Rectal smooth muscle tissue (tissue), 1 donor: Measurements from ENCODE around the gene CDC26.
"Not testable (repeated sequence)": the region's sequence is repeated elsewhere in the genome, so short reads cannot be mapped to it uniquely, and the experiment has no call there.

ENCODE experiments used
- H3K27ac ChIP-seq: one replicate; pipeline ENCODE4 v1.7.0; 2013; ENCODE audit warnings: low read depth, low read length, inconsistent platforms
- H3K27me3 ChIP-seq: one replicate; pipeline ENCODE4 v1.7.0; 2013; ENCODE audit warnings: low read length; ENCODE audit not compliant: control insufficient read depth, insufficient read depth
- H3K36me3 ChIP-seq: one replicate; pipeline ENCODE4 v1.7.0; 2013; ENCODE audit warnings: low read length; ENCODE audit not compliant: control insufficient read depth, insufficient read depth
- H3K4me1 ChIP-seq: one replicate; pipeline ENCODE4 v1.7.0; 2013; ENCODE audit warnings: low read length; ENCODE audit not compliant: control insufficient read depth, insufficient read depth
- H3K4me3 ChIP-seq: one replicate; pipeline ENCODE4 v1.7.0; 2013; ENCODE audit warnings: low read length
- H3K9ac ChIP-seq: one replicate; pipeline ENCODE4 v1.7.0; 2013; ENCODE audit warnings: low read length

Gene CDC26

DNA sequence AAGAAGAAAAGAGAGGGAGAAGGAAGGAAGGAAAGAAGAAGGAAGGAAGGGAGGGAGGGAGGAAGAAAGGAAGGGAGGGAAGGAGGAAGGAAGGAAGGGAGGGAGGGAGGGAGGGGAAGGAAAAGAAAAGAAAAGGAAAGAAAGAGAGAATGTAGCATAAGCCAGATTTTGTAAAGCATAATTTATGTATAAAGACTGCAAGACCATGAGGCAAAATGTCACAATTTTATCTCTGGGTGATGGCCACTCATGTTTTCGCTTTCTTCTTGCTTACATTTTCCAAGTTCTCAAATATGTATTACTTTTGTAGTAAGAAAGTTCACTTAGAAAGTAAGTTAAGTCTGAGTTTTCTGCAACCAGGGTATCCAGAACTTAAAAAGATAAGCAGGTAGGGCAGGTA lies 31.2 kb upstream of the CDC26 start:
- H3K27ac ChIP-seq = no peak overlapping the region
- H3K27me3 ChIP-seq = no peaks in the 10 kb centered on the region
- no peak overlapping the region for H3K9ac ChIP-seq
- H3K4me1 ChIP-seq = no peaks in the 10 kb centered on the region
- no peak overlapping the region for H3K4me3 ChIP-seq
- H3K36me3 ChIP-seq = no peaks in the 10 kb centered on the region

DNA sequence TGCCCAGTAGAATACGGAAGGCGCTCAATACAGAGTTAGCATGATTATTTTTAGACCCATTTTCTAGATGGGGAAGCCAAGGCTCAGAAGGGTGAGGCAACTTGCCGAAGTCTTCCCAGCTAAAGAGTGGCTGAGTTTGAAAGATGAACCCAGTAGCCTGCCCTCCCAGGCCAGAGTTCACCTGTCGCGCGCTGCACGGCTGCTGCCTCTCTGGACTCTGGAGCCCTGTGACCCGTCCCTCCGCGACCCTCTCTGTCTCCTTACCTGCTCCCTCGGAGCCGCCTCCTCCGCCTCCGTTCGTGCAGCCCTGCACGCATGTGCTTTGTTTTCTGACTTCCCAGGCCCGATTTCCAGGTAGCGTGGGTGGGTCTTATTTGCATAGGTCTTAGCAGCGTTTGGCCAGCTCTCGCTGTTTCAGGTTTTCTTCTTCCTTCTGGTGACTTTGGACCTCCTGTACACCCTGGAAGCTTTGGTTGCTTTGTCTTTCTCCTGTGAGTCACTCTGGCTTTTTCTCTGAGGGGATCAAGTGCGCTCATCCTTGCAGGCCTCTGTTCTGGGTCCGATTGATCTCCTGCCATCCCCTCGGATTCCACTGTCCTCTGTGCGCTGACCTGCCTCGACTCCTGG lies 27.5 kb upstream of the CDC26 start, which contains the start of gene RNF183:
TSS of gene RNF183 (minus strand) at position 585 of the 627 bp plus-strand sequence. CDS start 5,192 bp downstream, outside the sequence.
- H3K4me1 ChIP-seq = no peaks in the 10 kb centered on the region
- H3K27me3 ChIP-seq = no peaks in the 10 kb centered on the region
- H3K4me3 ChIP-seq = no peak within 1 kb of the TSS
- no peak within 1 kb of the TSS for H3K9ac ChIP-seq
- no peaks in the 10 kb centered on the region for H3K36me3 ChIP-seq
- H3K27ac ChIP-seq = no peak within 1 kb of the TSS

DNA sequence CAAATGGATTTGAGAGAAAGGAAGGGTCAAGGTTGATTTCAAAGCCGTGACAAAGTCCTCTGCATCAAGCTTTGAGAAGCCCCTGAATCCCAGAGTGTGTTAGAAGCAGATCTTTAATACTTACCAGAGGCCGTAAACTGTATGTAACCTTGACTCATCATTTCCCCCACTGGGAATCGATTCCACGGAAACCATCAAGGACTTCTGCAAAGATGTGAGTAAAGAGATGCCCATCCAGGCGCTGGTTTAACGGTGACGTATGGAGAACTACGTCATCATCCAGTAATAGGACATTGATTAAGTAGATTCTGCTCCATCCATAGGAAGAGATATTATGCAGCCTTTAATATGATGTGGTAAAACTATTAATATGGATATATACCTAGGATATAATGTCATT lies 26.2 kb upstream of the CDC26 start:
- Histone ChIP-seq H3K4me3 (no peak overlapping the region), H3K9ac (no peak overlapping the region), H3K4me1 (no peaks in the 10 kb centered on the region), H3K27me3 (no peaks in the 10 kb centered on the region), H3K27ac (no peak overlapping the region), H3K36me3 (no peaks in the 10 kb centered on the region)

DNA sequence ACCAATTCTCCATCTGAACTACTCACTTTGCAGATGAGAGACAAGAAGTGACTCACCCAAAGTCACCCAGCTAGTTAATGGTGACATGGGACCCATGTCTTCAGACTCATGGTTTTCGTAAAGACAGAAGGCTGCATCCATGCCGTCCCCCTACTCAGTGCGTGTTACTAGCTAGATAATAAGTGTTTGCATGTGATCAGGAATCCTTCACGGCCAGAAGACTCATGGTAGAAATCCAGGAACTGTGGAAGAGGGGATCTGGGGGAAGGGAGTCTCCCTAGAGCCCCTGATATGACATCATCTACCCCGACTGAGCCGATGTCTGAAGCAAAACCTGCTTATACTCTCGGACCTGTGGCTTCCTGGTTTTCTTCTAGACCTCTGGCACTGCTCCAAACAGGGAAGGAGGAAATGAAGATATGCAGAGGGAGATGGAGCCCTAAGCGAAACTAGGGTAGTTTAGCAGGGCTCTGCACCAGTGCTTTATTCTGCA lies 24.5 kb upstream of the CDC26 start:
- Histone ChIP-seq H3K36me3 (no peaks in the 10 kb centered on the region), H3K4me1 (no peaks in the 10 kb centered on the region), H3K4me3 (no peak overlapping the region), H3K27ac (no peak overlapping the region), H3K9ac (no peak overlapping the region), H3K27me3 (no peaks in the 10 kb centered on the region)

- Histone ChIP-seq H3K4me3 (no peak overlapping the region), H3K9ac (no peak overlapping the region), H3K27ac (no peak overlapping the region), H3K4me1 (no peaks in the 10 kb centered on the region), H3K36me3 (no peaks in the 10 kb centered on the region), H3K27me3 (no peaks in the 10 kb centered on the region)
Observed at GRCh38 chr9:113298924-113299770, 23.8 kb upstream of the CDC26 start.

DNA sequence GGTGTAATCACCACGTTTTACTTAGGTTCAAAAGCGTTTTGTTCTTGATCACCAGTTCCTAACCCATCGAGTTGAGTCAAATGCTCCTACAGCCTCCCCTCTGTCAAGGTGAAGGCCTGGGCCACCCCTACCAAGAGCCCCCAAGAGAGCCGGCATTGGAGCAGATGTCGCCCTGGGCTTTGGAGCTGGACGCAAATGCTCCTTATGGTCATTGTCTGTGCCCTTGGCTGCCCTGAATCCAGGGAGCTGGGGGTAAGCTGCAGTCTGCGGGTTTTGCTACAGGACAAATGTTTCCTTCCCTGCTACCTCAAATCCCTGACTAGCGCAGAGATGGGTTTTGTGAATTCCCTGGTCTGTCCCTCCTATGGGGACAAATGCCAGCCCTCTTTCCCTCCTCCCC lies 22.9 kb upstream of the CDC26 start:
- Histone ChIP-seq H3K36me3 (peaks cover under 1% of the 10 kb centered on the region), H3K9ac (no peak overlapping the region), H3K27me3 (no peaks in the 10 kb centered on the region), H3K4me3 (no peak overlapping the region), H3K4me1 (no peaks in the 10 kb centered on the region), H3K27ac (no peak overlapping the region)

DNA sequence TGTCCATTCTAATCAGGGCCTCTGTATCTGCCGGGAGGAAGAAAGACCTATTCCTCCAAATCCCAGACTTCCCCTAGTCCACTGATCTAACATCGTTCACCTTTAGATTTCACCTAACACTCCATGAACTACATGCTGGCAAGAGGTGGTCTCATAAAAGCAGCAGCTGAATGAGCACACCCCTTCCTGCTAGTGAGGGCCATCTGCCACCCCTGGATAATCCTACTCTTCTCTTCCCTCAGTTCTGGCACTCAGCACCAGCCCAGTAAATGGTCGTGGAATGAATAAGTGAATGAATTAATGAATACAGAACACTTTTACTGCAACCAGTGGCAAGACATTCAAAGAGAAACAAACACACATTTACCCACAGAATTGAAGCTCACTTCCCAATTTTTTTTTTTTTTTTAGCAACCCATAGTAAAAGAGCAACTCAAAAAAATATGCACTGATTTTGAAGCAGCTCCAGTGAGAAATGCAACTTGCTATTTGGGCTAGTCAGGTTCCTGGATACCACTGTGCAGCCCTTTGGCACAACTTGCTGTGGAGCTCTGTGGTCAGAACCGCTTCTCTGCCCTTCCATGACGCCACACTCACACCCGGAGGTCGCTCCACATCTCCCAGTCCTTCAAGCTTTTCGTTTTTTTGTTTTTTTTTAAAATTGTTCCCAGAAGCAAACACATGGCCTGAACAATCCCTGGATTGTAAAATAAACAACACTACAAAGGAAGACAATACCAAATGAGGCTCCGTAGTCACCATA lies 21.6 kb upstream of the CDC26 start:
- H3K4me3 ChIP-seq = no peak overlapping the region
- no peaks in the 10 kb centered on the region for H3K27me3 ChIP-seq
- H3K27ac ChIP-seq = no peak overlapping the region
- H3K36me3 ChIP-seq = peaks cover 9% of the 10 kb centered on the region
- no peak overlapping the region for H3K9ac ChIP-seq
- no peaks in the 10 kb centered on the region for H3K4me1 ChIP-seq

DNA sequence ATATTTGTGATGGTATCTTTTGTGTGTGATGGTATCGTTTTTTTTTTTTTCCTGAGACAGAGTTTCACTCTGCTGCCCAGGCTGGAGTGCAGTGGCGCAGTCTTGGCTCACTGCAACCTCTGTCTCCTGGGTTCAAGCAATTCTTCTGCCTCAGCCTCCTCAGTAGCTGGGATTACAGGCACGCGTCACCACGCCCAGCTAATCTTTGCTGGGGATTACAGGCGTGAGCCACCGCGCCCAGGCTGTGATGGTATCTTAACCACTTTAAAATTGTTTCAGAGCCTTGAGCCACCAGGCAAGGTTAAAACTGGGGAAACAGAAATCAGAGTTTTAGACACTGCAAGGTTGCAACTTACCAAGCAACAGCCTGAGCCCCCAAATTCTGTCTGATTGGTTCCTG lies 20.9 kb upstream of the CDC26 start:
- not testable (repeated sequence) for H3K27me3 ChIP-seq, H3K27ac ChIP-seq, H3K9ac ChIP-seq, H3K4me3 ChIP-seq, H3K4me1 ChIP-seq
- peaks cover 13% of the 10 kb centered on the region for H3K36me3 ChIP-seq

DNA sequence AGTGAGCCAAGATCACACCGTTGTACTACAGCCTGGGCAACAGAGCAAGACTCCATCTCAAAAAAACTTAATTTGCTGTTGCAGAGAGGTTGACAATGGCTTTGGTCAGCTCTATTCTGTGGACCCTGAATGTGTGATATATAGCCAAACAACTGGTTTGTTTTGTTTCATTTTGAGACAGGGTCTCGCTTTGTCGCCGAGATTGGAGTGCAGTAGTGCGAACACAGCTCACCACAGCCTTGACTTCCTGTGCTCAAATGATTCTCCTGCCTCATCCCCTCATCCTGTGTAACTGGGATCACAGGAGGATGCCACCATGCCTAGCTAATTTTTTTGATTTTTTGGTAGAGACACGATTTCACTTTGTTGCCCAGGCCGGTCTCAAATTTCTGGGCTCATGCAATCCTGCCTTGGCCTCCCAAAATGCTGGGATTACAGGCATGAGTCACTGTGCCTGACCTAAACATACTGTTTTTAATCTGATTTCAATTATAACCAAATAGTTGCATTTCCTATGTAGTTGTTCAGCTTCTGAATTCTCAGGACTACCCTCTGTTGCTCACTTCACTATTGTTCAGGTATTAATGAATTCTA lies 18.0 kb upstream of the CDC26 start:
- Histone ChIP-seq H3K4me1 (no peaks in the 10 kb centered on the region), H3K27ac (no peak overlapping the region), H3K4me3 (no peak overlapping the region), H3K36me3 (peaks cover 29% of the 10 kb centered on the region), H3K27me3 (no peaks in the 10 kb centered on the region), H3K9ac (no peak overlapping the region)

- no peaks in the 10 kb centered on the region for H3K4me1 ChIP-seq
- no peaks in the 10 kb centered on the region for H3K27me3 ChIP-seq
- no peak overlapping the region for H3K9ac ChIP-seq
- H3K4me3 ChIP-seq = no peak overlapping the region
- H3K27ac ChIP-seq = no peak overlapping the region
- peaks cover 38% of the 10 kb centered on the region for H3K36me3 ChIP-seq
Observed at GRCh38 chr9:113290052-113290607, 14.8 kb upstream of the CDC26 start.

GRCh38 chr9:113289091-113289490 lies 13.7 kb upstream of the CDC26 start:
- Histone ChIP-seq H3K9ac (no peak overlapping the region), H3K36me3 (peaks cover 44% of the 10 kb centered on the region), H3K27ac (no peak overlapping the region)

GRCh38 chr9:113281356-113281755 lies 6.0 kb upstream of the CDC26 start:
- peaks cover 27% of the 10 kb centered on the region for H3K36me3 ChIP-seq
- no peak overlapping the region for H3K4me3 ChIP-seq
- H3K27ac ChIP-seq = no peak overlapping the region
- no peaks in the 10 kb centered on the region for H3K27me3 ChIP-seq
- no peak overlapping the region for H3K9ac ChIP-seq
- H3K4me1 ChIP-seq = peaks cover 2% of the 10 kb centered on the region

More at GRCh38 chr9:113289091-113289490, 13.7 kb upstream of the CDC26 start:
- no peak overlapping the region for H3K4me3 ChIP-seq
- H3K4me1 ChIP-seq = no peaks in the 10 kb centered on the region
- H3K27me3 ChIP-seq = no peaks in the 10 kb centered on the region
